K562 (cell line): Measurements from ENCODE around the gene SMCO3.

Experiments used
- CEBPB ChIP-seq: fragments of 450-650 bp; IDR thresholded peaks from 2 replicates; pipeline ENCODE4 v1.6.1; 2016; ENCODE audit warnings: missing genetic modification characterization, missing compliant biosample characterization
- FOXP1 ChIP-seq: sonication (generic); formaldehyde crosslinking; IDR thresholded peaks from 2 replicates; pipeline ENCODE4 v1.8.0; 2022; ENCODE audit warnings: mild to moderate bottlenecking, missing genetic modification reagents
- MAFF ChIP-seq: IDR thresholded peaks from 2 replicates; pipeline ENCODE4 v1.6.1; 2012; ENCODE audit warnings: low read length, improper control_type of control experiment
- ZFP36 ChIP-seq: fragments of 150-350 bp; IDR thresholded peaks from 2 replicates; pipeline ENCODE4 v1.6.1; 2018; ENCODE audit warnings: low read length, low read depth; ENCODE audit not compliant: partially characterized antibody
- ZNF23 ChIP-seq: fragments of 250-450 bp; sonication (Bioruptor Pico); IDR thresholded peaks from 2 replicates; pipeline ENCODE4 v1.4.0; 2020; ENCODE audit warnings: mild to moderate bottlenecking
- ZNF253 ChIP-seq: fragments of 250-450 bp; sonication (Bioruptor Pico); conservative IDR thresholded peaks from 2 replicates; pipeline ENCODE4 v1.6.1; 2021; ENCODE audit warnings: mild to moderate bottlenecking
- TF ChIP-seq, protein P1 (sequence below): sonication (generic); formaldehyde crosslinking; IDR thresholded peaks from 2 replicates; pipeline ENCODE4 v1.8.1; 2023; ENCODE audit warnings: mild to moderate bottlenecking, missing genetic modification reagents

DNA sequence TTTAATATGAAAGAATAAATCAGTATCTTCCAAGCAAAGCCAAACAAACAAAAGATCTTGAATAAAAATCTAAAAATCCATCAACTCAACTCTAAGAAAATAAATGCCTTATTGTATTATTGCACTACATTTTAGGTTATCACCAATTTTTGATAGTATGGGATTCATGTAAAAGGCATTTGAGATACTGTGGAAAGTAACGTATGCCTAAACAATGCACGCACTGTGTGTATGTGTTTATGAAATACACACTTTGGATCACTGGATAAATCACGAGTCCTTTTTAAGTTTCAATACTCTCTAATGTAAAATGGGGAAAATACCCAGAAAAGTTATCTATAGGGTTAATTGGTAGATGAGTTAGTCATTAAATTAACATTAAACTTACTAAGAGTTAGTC, 28.4 kb downstream of the SMCO3 start:
- TF ChIP-seq ZFP36, result no peak
- TF ChIP-seq FOXP1 (CRISPR knock-in tag), result no peak
- TF ChIP-seq, protein P1, sequence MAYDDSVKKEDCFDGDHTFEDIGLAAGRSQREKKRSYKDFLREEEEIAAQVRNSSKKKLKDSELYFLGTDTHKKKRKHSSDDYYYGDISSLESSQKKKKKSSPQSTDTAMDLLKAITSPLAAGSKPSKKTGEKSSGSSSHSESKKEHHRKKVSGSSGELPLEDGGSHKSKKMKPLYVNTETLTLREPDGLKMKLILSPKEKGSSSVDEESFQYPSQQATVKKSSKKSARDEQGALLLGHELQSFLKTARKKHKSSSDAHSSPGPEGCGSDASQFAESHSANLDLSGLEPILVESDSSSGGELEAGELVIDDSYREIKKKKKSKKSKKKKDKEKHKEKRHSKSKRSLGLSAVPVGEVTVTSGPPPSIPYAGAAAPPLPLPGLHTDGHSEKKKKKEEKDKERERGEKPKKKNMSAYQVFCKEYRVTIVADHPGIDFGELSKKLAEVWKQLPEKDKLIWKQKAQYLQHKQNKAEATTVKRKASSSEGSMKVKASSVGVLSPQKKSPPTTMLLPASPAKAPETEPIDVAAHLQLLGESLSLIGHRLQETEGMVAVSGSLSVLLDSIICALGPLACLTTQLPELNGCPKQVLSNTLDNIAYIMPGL (CRISPR knock-in tag), result no peak
- no peak for TF ChIP-seq MAFF
- no peak for TF ChIP-seq ZNF23
- no peak for TF ChIP-seq ZNF253 (CRISPR knock-in tag)
- TF ChIP-seq CEBPB (tag), result no peak
